Activated CD8-positive, alpha-beta memory T cell treated with anti-CD3 and anti-CD28 coated beads for 4 hours (primary cell): ENCODE data around the gene PSMA6.
"Not testable (repeated sequence)": the region's sequence is repeated elsewhere in the genome, so short reads cannot be mapped to it uniquely, and the experiment has no call there.

ENCODE experiments used
- DNase-seq, 2 donors: peaks; one replicate each; pipeline ENCODE4 v3.0.0-alpha.2; 2020; ENCODE audit warnings: low read depth in 2 of 2

Gene PSMA6

GRCh38 chr14:35343702-35344101 is 51.5 kb downstream of the PSMA6 start:
- DNase-seq, result no peak

GRCh38 chr14:35344107-35344807 is 52.1 kb downstream of the PSMA6 start:
- no peak for DNase-seq

- no peak for DNase-seq
Observed at GRCh38 chr14:35346738-35347322, 54.6 kb downstream of the PSMA6 start.

GRCh38 chr14:35347323-35348043 is 55.3 kb downstream of the PSMA6 start:
- no peak for DNase-seq

GRCh38 chr14:35348044-35348380 is 55.8 kb downstream of the PSMA6 start:
- DNase-seq, result not testable (repeated sequence)

GRCh38 chr14:35349496-35350365 is 57.5 kb downstream of the PSMA6 start:
- DNase-seq, result no peak

GRCh38 chr14:35351497-35351896 is 59.3 kb downstream of the PSMA6 start:
- no peak for DNase-seq

- DNase-seq, result no peak
Observed at GRCh38 chr14:35351897-35352273, 59.7 kb downstream of the PSMA6 start.

- DNase-seq, result no peak
Observed at GRCh38 chr14:35352274-35353233, 60.4 kb downstream of the PSMA6 start.

- DNase-seq, result no peak
Observed at GRCh38 chr14:35353409-35354172, 61.4 kb downstream of the PSMA6 start.

- DNase-seq, result not testable (repeated sequence)
Observed at GRCh38 chr14:35355235-35355634, 63.1 kb downstream of the PSMA6 start.

- no peak for DNase-seq
Observed at GRCh38 chr14:35355981-35356841, 64.0 kb downstream of the PSMA6 start.

- DNase-seq, result not testable (repeated sequence)
Observed at GRCh38 chr14:35359655-35360054, 67.5 kb downstream of the PSMA6 start.

- no peak for DNase-seq
Observed at GRCh38 chr14:35361141-35361480, 68.9 kb downstream of the PSMA6 start.

GRCh38 chr14:35362450-35362849 is 70.3 kb downstream of the PSMA6 start:
- DNase-seq, result no peak

GRCh38 chr14:35362911-35363374 is 70.8 kb downstream of the PSMA6 start:
- no peak for DNase-seq

- peak; percentile 40 to 66 for DNase-seq
Observed at GRCh38 chr14:35365130-35366055, 73.2 kb downstream of the PSMA6 start.

- DNase-seq, result no peak
Observed at GRCh38 chr14:35366056-35366451, 73.9 kb downstream of the PSMA6 start.
